Mucosa of gallbladder (tissue), 1 donor: Measurements from ENCODE around the gene OSBPL1A. TPM values are rescaled to one million over a fixed set of nuclear protein-coding genes. Genes with fewer than 3 reads are reported as not detected.
"Not testable (repeated sequence)": the region's sequence is repeated elsewhere in the genome, so short reads cannot be mapped to it uniquely, and the experiment has no call there.

Source experiments
- DNase-seq: peaks from one replicate; pipeline ENCODE4 v3.0.0-alpha.2; 2020; ENCODE audit warnings: low spot score
- total RNA-seq: library from RNA; stranded (reverse); gene quantifications from one replicate; pipeline ENCODE4 v1.2.1, GENCODE V29; 2021
- donor health status: DM: no; HTN: no; CAD: no.

OSBPL1A gene
- total RNA-seq, 1 donor from 2014 or later = 33.6 TPM

GRCh38 chr18:24397131-24397693 is 412 bp downstream of the OSBPL1A start:
- DNase-seq = peak; percentile 67

- no peak for DNase-seq
Measured at GRCh38 chr18:24396082-24396633, 1.5 kb downstream of the OSBPL1A start.

- no peak for DNase-seq
Measured at GRCh38 chr18:24395049-24395795, 2.4 kb downstream of the OSBPL1A start.

- no peak for DNase-seq
Measured at GRCh38 chr18:24388957-24389356, 8.7 kb downstream of the OSBPL1A start.

GRCh38 chr18:24386681-24387080 is 10.9 kb downstream of the OSBPL1A start:
- DNase-seq = no peak

- DNase-seq = no peak
Measured at GRCh38 chr18:24381126-24381525, 16.5 kb downstream of the OSBPL1A start.

- no peak for DNase-seq
Measured at GRCh38 chr18:24380163-24380747, 17.4 kb downstream of the OSBPL1A start.

- no peak for DNase-seq
Measured at GRCh38 chr18:24378598-24378997, 19.0 kb downstream of the OSBPL1A start.

GRCh38 chr18:24376531-24376930 is 21.1 kb downstream of the OSBPL1A start:
- not testable (repeated sequence) for DNase-seq

- no peak for DNase-seq
Measured at GRCh38 chr18:24373328-24373727, 24.3 kb downstream of the OSBPL1A start.

GRCh38 chr18:24372279-24372872 is 25.2 kb downstream of the OSBPL1A start:
- no peak for DNase-seq

GRCh38 chr18:24370120-24370519 is 27.5 kb downstream of the OSBPL1A start:
- no peak for DNase-seq

GRCh38 chr18:24369426-24369825 is 28.2 kb downstream of the OSBPL1A start:
- no peak for DNase-seq

GRCh38 chr18:24368749-24369148 is 28.9 kb downstream of the OSBPL1A start:
- DNase-seq = no peak

- no peak for DNase-seq
Measured at GRCh38 chr18:24366328-24366727, 31.3 kb downstream of the OSBPL1A start.

GRCh38 chr18:24364177-24364576 is 33.4 kb downstream of the OSBPL1A start:
- DNase-seq = no peak

- DNase-seq = no peak
Measured at GRCh38 chr18:24362757-24363156, 34.9 kb downstream of the OSBPL1A start.

- not testable (repeated sequence) for DNase-seq
Measured at GRCh38 chr18:24359787-24360530, 37.7 kb downstream of the OSBPL1A start.

GRCh38 chr18:24354278-24354677 is 43.3 kb downstream of the OSBPL1A start:
- DNase-seq = no peak

GRCh38 chr18:24346254-24346653 is 51.4 kb downstream of the OSBPL1A start:
- no peak for DNase-seq

GRCh38 chr18:24344509-24344908 is 53.1 kb downstream of the OSBPL1A start:
- DNase-seq = no peak

- DNase-seq = no peak
Measured at GRCh38 chr18:24342347-24342746, 55.3 kb downstream of the OSBPL1A start.
